Transverse colon (tissue), 4 donors: ENCODE measurements around the gene ZMIZ1. TPM values are rescaled to one million over a fixed set of nuclear protein-coding genes. Genes with fewer than 3 reads are reported as not detected.

Experiments
- DNase-seq: peaks from one replicate; pipeline ENCODE4 v3.0.0-alpha.2; 2019
- H3K27ac ChIP-seq, 4 donors: fragments of 200-600 bp; sonication (generic); 2 replicates each; pipeline ENCODE4 v1.5.1; 2016 to 2018; ENCODE audit warnings: inconsistent platforms in 4 of 4
- H3K27me3 ChIP-seq: fragments of 200-600 bp; sonication (generic); 2 replicates; pipeline ENCODE4 v1.5.1; 2017; ENCODE audit warnings: inconsistent platforms
- H3K36me3 ChIP-seq, 4 donors: fragments of 200-600 bp; sonication (generic); 2 replicates each; pipeline ENCODE4 v1.5.1; 2017 to 2019; ENCODE audit warnings: inconsistent platforms in 4 of 4
- H3K4me1 ChIP-seq, 4 donors: fragments of 200-600 bp; sonication (generic); 2 replicates each; pipeline ENCODE4 v1.5.1; 2017 to 2020; ENCODE audit warnings: inconsistent platforms in 4 of 4
- H3K4me3 ChIP-seq, 4 donors: fragments of 200-600 bp; sonication (generic); 1 replicate in 1 of 4; 2 replicates in 3 of 4; pipeline versions ENCODE4 v1.5.1 to v1.6.1; 2017 to 2019; ENCODE audit warnings: inconsistent platforms in 4 of 4
- H3K9me3 ChIP-seq, 2 donors: fragments of 200-600 bp; sonication (generic); 2 replicates each; pipeline ENCODE4 v1.5.1; 2017 to 2019; ENCODE audit warnings: inconsistent platforms in 2 of 2
- EP300 ChIP-seq: sonication (generic); formaldehyde crosslinking; IDR thresholded peaks from one replicate; pipeline ENCODE4 v1.6.1; 2017; ENCODE audit warnings: antibody characterized with exemption, low read depth
- POLR2A ChIP-seq: fragments of 450-650 bp; IDR thresholded peaks from one replicate; pipeline ENCODE4 v1.6.1; 2016; ENCODE audit warnings: antibody characterized with exemption, mild to moderate bottlenecking, moderate library complexity
- POLR2AphosphoS5 ChIP-seq, 3 donors: sonication (generic); formaldehyde crosslinking; IDR thresholded peaks; one replicate each; pipeline ENCODE4 v1.6.1; 2016; ENCODE audit warnings: antibody characterized with exemption in 3 of 3
- WGBS, 2 donors: methylation state at CpG; one replicate each; pipeline ENCODE4 v1.1.5; 2018; ENCODE audit warnings: low coverage in 1 of 2; 5-methylcytosine and 5-hydroxymethylcytosine counted together
- in situ Hi-C, 4 donors: fragments of 200-750 bp; cut with MboI; loops; one replicate each; pipeline versions ENCODE4 v1.15.0 to v1.15.1; 2017; ENCODE audit warnings: low sequenced_read_pairs in 3 of 4, low pct_ligation_motif_present in 1 of 4, low pct_unique_long_range_greater_than_20kb in 1 of 4
- intact Hi-C: fragments of 100-400 bp; cut with DNase I; formaldehyde crosslinking; loops from one replicate; pipeline ENCODE4 v1.15.1; 2023; ENCODE audit warnings: low total_unique reads
- total RNA-seq, 4 donors: library from RNA; depleted of rRNA; stranded (reverse); fragments of >200 nt; gene quantifications; one replicate each; pipeline ENCODE4 v1.1.0, GENCODE V29; 2016
- TF ChIP-seq, protein P1 (sequence below), 5 experiments: fragments of 200-600 bp in 3 of 5; fragments of 450-650 bp in 2 of 5; sonication (generic) in 3 of 5; IDR thresholded peaks; 1 replicate in 2 of 5; 2 replicates in 3 of 5; pipeline ENCODE4 v1.5.1; 2016 to 2017; ENCODE audit warnings: antibody characterized with exemption in 5 of 5, inconsistent platforms in 3 of 5, mild to moderate bottlenecking in 2 of 5, moderate library complexity in 1 of 5

ZMIZ1 gene
- total RNA-seq, 4 donors from 2014 or later = 32.0 to 108 (median 63.0) TPM

GRCh38 chr10:79254333-79255006 lies 185.7 kb downstream of the ZMIZ1 start:
- intact Hi-C loops (no loop called here), in situ Hi-C loops (no loop called here)
- WGBS, 2 donors = 86 to 100% methylated on average over 5 to 18 of the region's 18 CpGs
- TF ChIP-seq, protein P1, sequence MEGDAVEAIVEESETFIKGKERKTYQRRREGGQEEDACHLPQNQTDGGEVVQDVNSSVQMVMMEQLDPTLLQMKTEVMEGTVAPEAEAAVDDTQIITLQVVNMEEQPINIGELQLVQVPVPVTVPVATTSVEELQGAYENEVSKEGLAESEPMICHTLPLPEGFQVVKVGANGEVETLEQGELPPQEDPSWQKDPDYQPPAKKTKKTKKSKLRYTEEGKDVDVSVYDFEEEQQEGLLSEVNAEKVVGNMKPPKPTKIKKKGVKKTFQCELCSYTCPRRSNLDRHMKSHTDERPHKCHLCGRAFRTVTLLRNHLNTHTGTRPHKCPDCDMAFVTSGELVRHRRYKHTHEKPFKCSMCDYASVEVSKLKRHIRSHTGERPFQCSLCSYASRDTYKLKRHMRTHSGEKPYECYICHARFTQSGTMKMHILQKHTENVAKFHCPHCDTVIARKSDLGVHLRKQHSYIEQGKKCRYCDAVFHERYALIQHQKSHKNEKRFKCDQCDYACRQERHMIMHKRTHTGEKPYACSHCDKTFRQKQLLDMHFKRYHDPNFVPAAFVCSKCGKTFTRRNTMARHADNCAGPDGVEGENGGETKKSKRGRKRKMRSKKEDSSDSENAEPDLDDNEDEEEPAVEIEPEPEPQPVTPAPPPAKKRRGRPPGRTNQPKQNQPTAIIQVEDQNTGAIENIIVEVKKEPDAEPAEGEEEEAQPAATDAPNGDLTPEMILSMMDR (IDR thresholded peaks at IDR 0.05) = no peak
- TF ChIP-seq EP300 (no peak), POLR2A (no peak), POLR2AphosphoS5 (IDR thresholded peaks at IDR 0.05) (no peak)
- Histone ChIP-seq H3K36me3 (no peaks in the 10 kb centered on the region), H3K27ac (peak overlapping the region in 2 of 4 donors; percentile 12 to 41), H3K4me1 (peaks cover 0 to 57% (median 13%) of the 10 kb centered on the region in 4 donors), H3K4me3 (no peak overlapping the region), H3K27me3 (no peaks in the 10 kb centered on the region), H3K9me3 (no peaks in the 10 kb centered on the region)
- no peak for DNase-seq

DNA sequence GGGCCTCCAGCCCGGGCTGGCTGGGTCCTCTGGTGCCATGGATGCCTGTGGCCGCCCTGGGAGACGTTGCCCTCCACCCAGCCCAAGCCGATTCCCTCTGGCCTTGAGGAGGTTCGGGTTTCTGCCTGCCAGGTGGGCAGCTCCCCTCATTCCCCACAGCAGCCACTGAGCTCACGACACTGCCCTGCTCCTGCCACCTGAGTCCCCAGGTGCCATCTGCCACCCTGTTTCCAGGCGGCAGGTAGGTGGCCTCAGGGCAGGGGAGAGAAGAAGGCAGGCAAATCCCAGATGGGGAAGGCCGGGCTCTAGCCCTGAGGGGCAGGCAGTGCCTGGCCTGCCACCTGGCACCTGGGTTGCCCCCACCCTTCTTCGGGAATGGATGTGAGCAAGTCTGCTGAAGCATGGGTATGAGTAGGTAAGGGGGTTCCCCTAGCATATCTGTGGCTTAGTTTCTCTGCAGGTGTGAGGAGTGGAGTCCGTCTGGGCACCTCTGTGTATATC lies 186.3 kb downstream of the ZMIZ1 start:
- Histone ChIP-seq H3K27ac (peak overlapping the region in 2 of 4 donors; percentile 12 to 41), H3K4me1 (peaks cover 0 to 52% (median 12%) of the 10 kb centered on the region in 4 donors), H3K27me3 (no peaks in the 10 kb centered on the region), H3K36me3 (no peaks in the 10 kb centered on the region), H3K9me3 (no peaks in the 10 kb centered on the region), H3K4me3 (no peak overlapping the region)
- WGBS, 2 donors = 68% methylated on average over 9 of the region's 10 CpGs; no CpG with 5 or more reads in 1 of the 2 donors
- in situ Hi-C loops (no loop called here), intact Hi-C loops (no loop called here)
- DNase-seq = peak; percentile 51
- TF ChIP-seq POLR2AphosphoS5 (IDR thresholded peaks at IDR 0.05) (no peak), POLR2A (no peak), EP300 (no peak)
- TF ChIP-seq, protein P1 (IDR thresholded peaks at IDR 0.05) = no peak

- no peaks in the 10 kb centered on the region for H3K27me3 ChIP-seq
- no peak for DNase-seq
- intact Hi-C loops = no loop called here
- in situ Hi-C loops = no loop called here
- no peak overlapping the region for H3K4me3 ChIP-seq
- H3K27ac ChIP-seq = no peak overlapping the region
- H3K9me3 ChIP-seq = no peaks in the 10 kb centered on the region
- WGBS, 2 donors = 79% methylated on average over 3 of the region's 3 CpGs; no CpG with 5 or more reads in 1 of the 2 donors
- no peaks in the 10 kb centered on the region for H3K36me3 ChIP-seq
- no peak for TF ChIP-seq POLR2A
- no peak for TF ChIP-seq POLR2AphosphoS5 (IDR thresholded peaks at IDR 0.05)
- TF ChIP-seq, protein P1 (IDR thresholded peaks at IDR 0.05) = no peak
- TF ChIP-seq EP300 = no peak
- H3K4me1 ChIP-seq = peaks cover 3 to 51% (median 21%) of the 10 kb centered on the region in 4 donors
These were observed 187.6 kb downstream of the ZMIZ1 start for GRCh38 chr10:79256264-79256806.

GRCh38 chr10:79258894-79259293 lies 190.1 kb downstream of the ZMIZ1 start:
- Histone ChIP-seq H3K27ac (peak overlapping the region in 2 of 4 donors; percentile 20 to 23), H3K9me3 (no peaks in the 10 kb centered on the region), H3K27me3 (no peaks in the 10 kb centered on the region), H3K4me1 (peaks cover 7 to 48% (median 29%) of the 10 kb centered on the region in 4 donors), H3K4me3 (no peak overlapping the region), H3K36me3 (no peaks in the 10 kb centered on the region)
- DNase-seq = no peak
- intact Hi-C loops = no loop called here
- TF ChIP-seq, protein P1 (IDR thresholded peaks at IDR 0.05) = no peak
- no peak for TF ChIP-seq POLR2A
- TF ChIP-seq EP300 = no peak
- no peak for TF ChIP-seq POLR2AphosphoS5 (IDR thresholded peaks at IDR 0.05)
- in situ Hi-C loops = no loop called here
- 73 to 78% methylated on average over 9 to 10 of the region's 10 CpGs for WGBS, 2 donors
